ENCODE results near the gene CCL13. TPM values are rescaled to one million over a fixed set of nuclear protein-coding genes. Genes with fewer than 3 reads are reported as not detected.
A peak's percentile ranks its signal among the peaks of the same experiment; 100 is the strongest.

Gene CCL13
- polyA plus RNA-seq, 1 donor from 2014 or later, result not detected

DNA sequence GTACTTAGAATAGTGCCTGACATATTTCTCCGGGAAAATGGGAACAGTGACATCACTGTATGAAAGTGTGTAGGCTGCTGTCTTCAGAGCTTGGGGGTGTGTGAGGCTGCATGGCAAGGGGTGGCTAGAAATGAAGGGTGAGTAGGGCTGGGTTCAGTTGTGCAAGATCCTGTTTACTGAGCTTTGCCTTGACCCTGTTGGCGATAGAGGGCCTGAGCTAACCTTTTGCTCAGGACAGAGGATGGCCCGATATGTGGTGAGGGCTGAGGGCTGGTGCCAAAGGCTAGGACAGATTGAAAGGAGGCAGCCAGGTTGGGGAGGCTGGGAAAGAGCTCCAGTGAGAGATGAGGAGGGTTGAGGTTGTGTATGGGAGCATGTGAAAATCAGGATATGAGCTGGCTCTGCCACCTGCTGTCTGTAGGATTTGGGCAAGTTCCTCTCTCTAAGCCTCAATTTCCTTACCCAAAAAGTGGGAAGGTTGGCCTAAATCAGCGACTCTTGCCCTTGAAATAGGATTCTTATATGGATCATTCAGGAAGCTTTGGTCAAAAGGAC lies 12.7 kb downstream of the CCL13 start:
- H3K9me3 Mint-ChIP-seq, result peaks cover 0 to under 1% (median 0%) of the 10 kb centered on the region in 3 donors
- peaks cover 12 to 14% (median 13%) of the 10 kb centered on the region in 3 donors for H3K4me1 Mint-ChIP-seq
- peaks cover 14% of the 10 kb centered on the region for H3K27me3 Mint-ChIP-seq
- no peak overlapping the region for H3K27ac Mint-ChIP-seq
- H3K4me3 Mint-ChIP-seq, result no peak overlapping the region
- H3K36me3 Mint-ChIP-seq, result no peaks in the 10 kb centered on the region

DNA sequence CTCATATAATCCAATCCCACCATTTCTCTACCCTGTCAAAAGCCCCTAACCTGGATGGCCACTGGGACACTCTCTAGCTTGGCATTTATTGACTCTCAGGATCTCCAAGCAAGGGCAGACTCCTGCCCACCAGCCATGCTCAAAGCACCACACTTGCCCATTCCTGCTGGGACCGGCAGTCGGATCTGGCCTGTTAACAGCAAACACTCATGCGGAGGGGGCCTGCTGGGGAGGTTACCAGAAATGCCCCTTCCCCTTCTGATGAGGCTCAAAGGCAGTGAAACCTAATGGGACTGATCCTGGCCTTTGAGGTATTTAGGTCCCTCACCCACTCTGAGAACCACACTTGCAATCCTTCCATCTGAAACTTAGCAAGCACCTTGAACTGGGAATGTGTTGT lies 13.3 kb downstream of the CCL13 start:
- Mint-ChIP-seq H3K27me3 (peaks cover 8% of the 10 kb centered on the region), H3K9me3 (no peaks in the 10 kb centered on the region), H3K4me3 (no peak overlapping the region), H3K36me3 (no peaks in the 10 kb centered on the region), H3K4me1 (peaks cover 12 to 14% (median 13%) of the 10 kb centered on the region in 3 donors), H3K27ac (no peak overlapping the region)

DNA sequence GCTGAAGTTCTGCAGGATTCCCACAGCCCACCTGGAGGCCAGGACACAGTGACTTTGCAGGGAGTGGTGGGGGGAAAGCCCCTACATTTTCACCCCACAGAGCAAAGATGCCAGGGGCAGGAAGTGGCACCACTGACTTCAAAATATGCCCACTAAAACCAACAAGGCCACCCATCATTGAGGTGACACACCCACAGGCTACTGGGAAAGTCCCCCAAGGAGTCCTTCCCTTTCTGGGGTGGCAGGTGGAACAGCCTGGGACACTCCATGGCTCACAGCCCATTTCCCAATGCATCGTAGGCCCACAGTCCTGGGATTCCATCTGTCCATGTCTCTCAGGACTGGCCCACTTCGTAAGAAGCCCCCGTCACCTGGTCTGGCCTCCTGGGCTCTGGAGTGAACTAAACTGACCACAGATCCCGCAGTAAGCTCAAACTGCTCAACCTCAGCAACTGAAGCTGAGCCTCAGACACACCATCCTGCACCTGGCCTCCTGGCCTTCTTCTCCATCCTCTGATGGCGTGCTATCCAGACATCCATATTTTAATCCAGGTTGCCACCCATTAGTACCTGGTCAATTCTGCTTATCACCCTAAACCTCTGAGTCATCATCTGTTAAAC lies 14.2 kb downstream of the CCL13 start:
- H3K27me3 Mint-ChIP-seq, result peaks cover 3% of the 10 kb centered on the region
- peaks cover 4 to 12% (median 6%) of the 10 kb centered on the region in 3 donors for H3K4me1 Mint-ChIP-seq
- no peaks in the 10 kb centered on the region for H3K36me3 Mint-ChIP-seq
- H3K4me3 Mint-ChIP-seq, result no peak overlapping the region
- H3K9me3 Mint-ChIP-seq, result no peaks in the 10 kb centered on the region
- no peak overlapping the region for H3K27ac Mint-ChIP-seq

DNA sequence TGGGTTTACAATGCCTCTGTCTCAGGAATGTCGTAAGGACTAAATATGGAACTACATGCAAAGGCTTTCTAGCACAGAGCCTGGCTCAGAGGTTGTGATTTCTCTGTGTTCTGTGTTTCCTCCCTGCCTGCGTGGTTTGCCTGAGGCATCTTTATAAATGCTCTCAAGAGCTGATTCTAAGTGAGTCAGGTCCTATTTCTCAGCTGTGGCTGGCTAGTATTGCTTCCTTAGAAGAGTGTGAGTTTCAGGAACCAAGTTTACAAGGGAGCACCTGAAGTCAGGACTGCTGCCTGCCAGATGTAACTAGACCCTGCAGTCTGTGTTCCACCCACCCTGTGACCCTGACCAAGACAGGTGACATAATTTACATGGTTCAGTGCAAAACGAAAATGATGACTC lies 14.7 kb downstream of the CCL13 start:
- peaks cover 2% of the 10 kb centered on the region for H3K27me3 Mint-ChIP-seq
- H3K27ac Mint-ChIP-seq, result no peak overlapping the region
- no peak overlapping the region for H3K4me3 Mint-ChIP-seq
- no peaks in the 10 kb centered on the region for H3K9me3 Mint-ChIP-seq
- peaks cover 1 to 10% (median 6%) of the 10 kb centered on the region in 3 donors for H3K4me1 Mint-ChIP-seq
- no peaks in the 10 kb centered on the region for H3K36me3 Mint-ChIP-seq

DNA sequence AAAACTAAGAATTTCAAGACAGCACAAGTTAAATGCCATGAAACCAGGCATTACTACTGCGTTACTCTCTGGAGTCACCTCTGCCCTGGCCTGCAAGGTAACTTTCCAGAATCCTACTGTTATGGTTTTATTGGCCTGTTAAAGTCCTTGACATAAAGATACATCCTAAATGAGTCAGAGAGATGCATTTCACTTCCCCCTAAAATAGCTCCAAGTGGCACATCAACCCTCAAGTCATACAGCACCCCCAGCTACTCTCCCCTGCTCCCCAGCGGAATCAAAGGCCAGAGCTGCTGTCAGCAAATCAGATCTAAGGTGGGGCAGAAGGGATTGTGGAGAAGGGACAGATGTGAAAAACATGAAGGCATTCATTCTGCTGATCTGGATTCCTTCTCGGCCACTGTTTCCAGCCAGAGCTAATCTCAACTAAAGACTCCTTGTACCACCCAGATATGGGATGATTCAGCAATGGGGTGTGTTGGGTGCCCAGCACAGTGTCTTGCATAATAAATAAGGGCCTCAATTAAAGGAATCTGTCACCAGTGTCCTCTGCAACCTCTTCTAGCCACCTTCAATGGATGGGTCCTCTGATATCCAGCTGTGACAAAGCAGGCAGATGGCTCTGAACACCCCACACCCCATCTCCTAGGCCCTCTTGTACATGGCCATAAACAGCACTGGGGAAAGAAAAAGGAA lies 15.3 kb downstream of the CCL13 start:
- no peaks in the 10 kb centered on the region for H3K36me3 Mint-ChIP-seq
- no peak overlapping the region for H3K27ac Mint-ChIP-seq
- H3K4me3 Mint-ChIP-seq, result no peak overlapping the region
- H3K4me1 Mint-ChIP-seq, result peaks cover 1 to 11% (median 6%) of the 10 kb centered on the region in 3 donors
- no peaks in the 10 kb centered on the region for H3K9me3 Mint-ChIP-seq
- peaks cover 2% of the 10 kb centered on the region for H3K27me3 Mint-ChIP-seq

DNA sequence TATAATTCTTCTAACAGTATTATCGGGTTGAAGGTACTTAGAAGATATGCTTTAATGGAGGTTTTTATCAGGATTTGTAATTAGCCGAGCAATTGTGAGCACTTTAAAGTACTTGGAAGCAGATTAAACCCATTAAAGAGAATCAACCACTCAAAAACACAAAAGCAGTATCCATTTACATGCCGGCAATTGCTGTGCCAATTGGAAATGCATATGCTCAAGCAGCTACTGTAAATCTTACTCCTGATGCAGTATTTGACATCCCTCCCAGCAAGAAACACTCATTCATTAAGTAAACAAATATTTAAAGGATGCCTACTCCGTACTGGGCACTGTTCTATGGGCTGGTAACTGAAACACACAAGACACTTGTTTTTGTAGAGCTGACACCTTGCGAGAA lies 18.2 kb downstream of the CCL13 start:
- Mint-ChIP-seq H3K27ac (no peak overlapping the region), H3K36me3 (no peaks in the 10 kb centered on the region), H3K9me3 (no peaks in the 10 kb centered on the region), H3K27me3 (peaks cover 2% of the 10 kb centered on the region), H3K4me1 (peaks cover 16 to 30% (median 17%) of the 10 kb centered on the region in 3 donors), H3K4me3 (peak overlapping the region in 1 of 4 donors; percentile 6)

DNA sequence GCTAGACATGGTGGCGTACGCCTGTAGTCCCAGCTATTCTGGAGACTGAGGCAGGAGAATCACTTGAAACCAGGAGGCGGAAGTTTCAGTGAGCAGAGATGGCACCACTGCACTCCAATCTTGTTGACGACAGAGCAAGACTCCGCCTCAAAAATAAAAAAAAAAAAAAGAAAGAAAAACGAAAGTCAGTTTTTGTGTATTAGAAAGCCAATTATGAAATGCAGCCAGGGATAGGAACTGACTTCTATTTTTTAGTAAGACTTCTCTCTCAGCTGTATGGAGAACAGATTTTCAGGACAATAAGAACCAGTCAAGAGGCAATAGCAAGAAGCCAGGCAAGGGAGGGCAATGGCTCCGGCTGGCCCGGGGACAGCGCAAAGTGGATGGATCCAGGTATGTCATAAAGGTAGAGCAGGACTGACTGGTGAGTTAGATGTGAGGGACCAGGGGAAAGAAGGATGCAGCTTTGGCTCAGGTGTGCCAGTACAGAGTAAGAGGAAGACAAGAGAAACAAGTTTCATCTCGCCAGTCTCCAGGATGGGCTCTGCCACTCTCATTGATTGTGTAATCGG lies 19.2 kb downstream of the CCL13 start:
- Mint-ChIP-seq H3K27ac (no peak overlapping the region), H3K9me3 (no peaks in the 10 kb centered on the region), H3K36me3 (no peaks in the 10 kb centered on the region), H3K4me3 (no peak overlapping the region), H3K27me3 (peaks cover 2% of the 10 kb centered on the region), H3K4me1 (peaks cover 15 to 30% (median 17%) of the 10 kb centered on the region in 3 donors)

DNA sequence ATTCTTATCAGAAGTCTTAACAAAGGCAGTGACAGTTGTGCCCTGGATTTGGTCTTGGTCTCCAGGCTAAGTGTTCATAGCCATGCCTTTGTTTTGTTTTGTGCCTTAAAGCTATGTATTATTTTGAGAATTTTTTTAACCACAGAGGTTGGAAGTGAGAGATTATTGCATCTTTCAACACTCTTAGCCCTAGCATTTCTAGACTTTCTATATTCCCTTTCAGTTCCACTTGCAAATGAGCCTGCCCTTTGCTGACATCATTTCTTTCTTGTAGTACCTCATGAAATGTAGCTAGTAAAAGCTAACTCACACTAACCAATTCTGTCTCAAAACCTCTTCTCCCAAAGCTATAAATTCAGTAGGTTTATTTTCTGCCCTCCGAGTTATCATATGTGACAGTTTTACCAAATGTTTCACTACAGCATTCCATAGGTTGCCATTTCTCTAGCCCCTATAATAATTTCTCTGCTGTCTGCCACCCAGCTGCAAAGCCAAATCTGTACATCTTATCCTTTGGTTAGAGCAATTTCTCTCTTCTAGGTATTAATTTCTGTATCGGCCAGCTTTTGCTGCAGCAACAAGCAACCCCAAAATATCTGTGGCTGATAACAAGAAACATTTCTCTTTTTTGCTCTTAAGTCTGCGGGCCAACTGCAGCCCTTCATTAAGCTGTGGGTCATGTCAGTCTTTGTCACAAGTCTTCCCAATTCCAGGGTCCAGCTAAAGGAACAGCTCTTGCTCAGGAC lies 21.0 kb downstream of the CCL13 start:
- Mint-ChIP-seq H3K27me3 (peaks cover 2% of the 10 kb centered on the region), H3K27ac (peak overlapping the region in 1 of 3 donors; percentile 54), H3K9me3 (no peaks in the 10 kb centered on the region), H3K36me3 (no peaks in the 10 kb centered on the region), H3K4me3 (no peak overlapping the region), H3K4me1 (peaks cover 14 to 21% (median 18%) of the 10 kb centered on the region in 3 donors)

DNA sequence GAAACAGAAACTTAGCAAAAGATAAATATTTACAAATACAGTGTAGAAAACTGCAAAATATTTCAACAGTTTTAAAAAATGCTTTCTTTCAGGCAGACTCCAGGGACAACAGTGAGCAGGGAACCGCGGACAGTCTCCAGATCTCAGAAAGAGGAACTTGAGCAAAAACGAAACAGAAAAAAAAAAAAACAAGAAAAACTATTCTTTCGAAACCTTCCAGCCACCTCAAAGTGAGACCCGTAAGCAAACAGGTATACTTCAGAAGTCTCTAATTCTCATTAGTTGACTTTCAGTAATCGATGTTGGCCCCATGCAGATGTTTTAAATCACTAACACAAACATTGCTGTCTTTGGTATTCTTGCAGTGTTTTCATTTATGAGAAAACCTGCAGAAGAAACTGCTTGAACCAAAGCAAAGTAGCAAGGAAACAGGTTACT lies 22.4 kb downstream of the CCL13 start:
- Mint-ChIP-seq H3K9me3 (no peaks in the 10 kb centered on the region), H3K27me3 (no peaks in the 10 kb centered on the region), H3K27ac (peak overlapping the region; percentile 19 to 55 (median 36)), H3K4me1 (peaks cover 14 to 25% (median 23%) of the 10 kb centered on the region in 3 donors), H3K4me3 (peak overlapping the region in 2 of 4 donors; percentile 63 to 89), H3K36me3 (no peaks in the 10 kb centered on the region)

DNA sequence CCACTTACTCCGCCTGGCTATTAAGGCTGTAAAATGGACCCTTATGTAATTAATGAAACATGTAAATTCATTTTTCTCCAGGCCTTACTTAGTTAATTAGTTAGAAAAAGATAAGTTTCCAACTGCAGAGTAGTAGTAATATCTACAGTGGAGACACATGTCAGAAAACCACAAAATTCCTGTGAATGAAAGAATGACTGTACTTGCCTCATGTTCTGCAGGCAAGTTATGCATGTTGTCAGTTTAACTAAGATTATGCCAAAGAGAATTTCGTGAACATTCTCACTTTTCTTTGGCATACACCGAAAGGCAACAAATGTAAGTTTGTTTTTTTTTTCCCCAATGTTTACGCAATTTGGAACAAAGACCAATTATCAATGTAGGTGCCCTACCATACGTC lies 23.6 kb downstream of the CCL13 start:
- Mint-ChIP-seq H3K27me3 (no peaks in the 10 kb centered on the region), H3K9me3 (no peaks in the 10 kb centered on the region), H3K4me3 (no peak overlapping the region), H3K36me3 (no peaks in the 10 kb centered on the region), H3K27ac (no peak overlapping the region), H3K4me1 (peaks cover 14 to 25% (median 23%) of the 10 kb centered on the region in 3 donors)

DNA sequence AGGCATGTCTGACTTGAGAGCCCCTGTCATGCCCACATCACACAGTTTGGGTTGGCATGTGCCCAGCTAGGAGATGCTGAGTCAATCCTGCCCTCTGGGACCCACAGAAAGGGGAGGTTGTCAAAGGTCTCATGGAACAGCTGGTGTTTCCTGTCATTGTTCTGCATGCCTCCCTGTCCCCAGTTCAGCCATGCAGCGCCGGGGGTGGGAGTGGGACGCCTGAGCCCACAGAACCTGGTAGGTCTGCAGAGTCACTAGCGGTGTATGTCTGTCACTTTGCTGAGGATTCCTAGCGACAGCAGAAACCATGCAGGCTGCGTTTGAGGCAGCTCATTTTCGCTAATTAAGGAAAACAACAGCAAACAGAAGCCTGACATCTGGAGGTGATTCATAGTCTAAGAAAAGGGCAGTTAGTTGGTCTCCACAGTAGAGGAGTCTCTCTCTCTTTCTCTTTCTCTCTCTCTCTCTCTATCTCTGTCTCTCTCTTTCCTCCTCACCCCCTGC lies 26.4 kb downstream of the CCL13 start:
- Mint-ChIP-seq H3K36me3 (no peaks in the 10 kb centered on the region), H3K4me1 (peaks cover 13 to 26% (median 14%) of the 10 kb centered on the region in 3 donors), H3K27ac (no peak overlapping the region), H3K4me3 (peak overlapping the region in 1 of 4 donors; percentile 15), H3K27me3 (peaks cover 6% of the 10 kb centered on the region), H3K9me3 (no peaks in the 10 kb centered on the region)

DNA sequence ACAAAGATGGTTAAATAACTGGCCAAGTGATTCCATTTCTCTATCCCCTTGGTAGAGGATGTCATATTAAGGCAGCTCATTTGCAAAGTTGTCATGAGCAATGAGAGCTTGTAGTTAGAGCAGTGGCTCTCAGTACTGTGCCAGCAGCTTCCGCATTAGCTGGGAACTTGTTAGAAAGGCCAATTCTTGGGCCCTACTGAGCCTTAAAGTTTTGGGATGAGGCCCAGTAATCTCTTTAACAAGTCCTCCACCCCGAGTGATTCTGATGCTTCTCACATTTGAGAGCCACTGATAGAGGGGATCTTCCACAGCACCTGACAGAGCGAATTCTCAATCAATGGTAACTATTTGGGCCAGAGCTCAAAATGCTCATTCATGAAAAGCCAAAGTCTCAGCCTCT lies 26.9 kb downstream of the CCL13 start:
- Mint-ChIP-seq H3K4me3 (no peak overlapping the region), H3K27me3 (peaks cover 6% of the 10 kb centered on the region), H3K27ac (no peak overlapping the region), H3K9me3 (no peaks in the 10 kb centered on the region), H3K36me3 (no peaks in the 10 kb centered on the region), H3K4me1 (peaks cover 13 to 26% (median 14%) of the 10 kb centered on the region in 3 donors)

DNA sequence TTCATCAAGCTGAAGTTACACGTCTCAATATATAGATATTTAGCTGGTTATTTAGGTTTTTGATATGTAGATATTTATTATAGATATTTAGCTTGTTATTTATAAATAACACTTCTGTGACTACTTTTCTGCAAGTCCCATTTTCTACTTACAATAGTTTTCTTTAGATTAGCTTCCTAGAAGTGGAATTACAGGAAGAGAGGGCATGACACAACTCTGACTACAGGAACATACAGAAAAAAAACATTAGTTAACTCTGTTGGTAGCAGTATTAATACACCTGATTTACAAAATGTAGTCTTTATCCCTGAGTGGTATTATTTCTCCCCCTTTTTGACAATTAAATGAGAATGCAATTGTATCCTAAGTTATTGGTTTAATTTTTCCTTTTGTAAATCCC lies 28.0 kb downstream of the CCL13 start:
- Mint-ChIP-seq H3K27me3 (peaks cover 10% of the 10 kb centered on the region), H3K9me3 (no peaks in the 10 kb centered on the region), H3K4me1 (peaks cover 4 to 19% (median 6%) of the 10 kb centered on the region in 3 donors), H3K36me3 (no peaks in the 10 kb centered on the region), H3K4me3 (no peak overlapping the region), H3K27ac (no peak overlapping the region)

DNA sequence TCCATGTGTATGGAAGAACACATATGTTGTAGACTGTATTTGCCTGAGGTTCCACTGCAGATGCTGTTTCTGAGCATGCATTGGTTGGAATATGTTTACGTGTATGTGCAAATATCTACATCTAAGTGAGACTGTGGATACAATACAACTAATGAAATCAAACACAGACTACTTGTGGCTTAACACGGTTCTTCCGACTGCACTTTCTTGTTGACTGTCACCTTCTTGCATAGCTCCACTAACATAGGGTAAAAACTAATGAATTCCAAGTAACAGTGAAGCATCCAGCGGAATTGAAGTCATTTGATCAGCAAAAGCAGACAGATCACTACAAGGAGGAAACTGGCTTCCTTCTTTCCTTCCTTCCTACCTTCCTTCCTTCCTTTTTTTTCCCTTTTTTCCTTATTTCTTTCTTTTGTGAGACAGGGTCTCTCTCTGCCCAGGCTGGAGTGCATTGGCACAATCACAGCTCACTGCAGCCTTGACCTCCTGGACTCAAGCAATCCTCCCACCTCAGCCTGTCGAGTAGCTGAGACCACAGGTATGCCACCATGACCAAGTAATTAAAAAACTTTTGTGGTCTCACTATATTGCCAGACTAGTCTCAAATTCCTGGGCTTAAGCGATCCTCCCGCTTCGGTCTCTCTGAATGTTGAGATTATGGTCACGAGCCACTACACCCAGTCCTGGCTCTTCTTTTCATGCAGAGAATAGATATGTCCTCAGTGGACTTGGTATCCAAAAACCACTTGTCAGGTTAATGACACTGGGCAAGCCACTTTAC lies 28.7 kb downstream of the CCL13 start:
- no peaks in the 10 kb centered on the region for H3K36me3 Mint-ChIP-seq
- no peaks in the 10 kb centered on the region for H3K9me3 Mint-ChIP-seq
- peaks cover 4 to 22% (median 7%) of the 10 kb centered on the region in 3 donors for H3K4me1 Mint-ChIP-seq
- H3K27ac Mint-ChIP-seq, result no peak overlapping the region
- peaks cover 11% of the 10 kb centered on the region for H3K27me3 Mint-ChIP-seq
- no peak overlapping the region for H3K4me3 Mint-ChIP-seq
